Gastrocnemius medialis (tissue), 4 donors: ENCODE results near the gene TSSK6. TPM values are rescaled to one million over a fixed set of nuclear protein-coding genes. Genes with fewer than 3 reads are reported as not detected.
A peak's percentile ranks its signal among the peaks of the same experiment; 100 is the strongest.

ENCODE experiments used
- ATAC-seq, 2 donors: fragments of 150-250 bp; one replicate each; pipeline ENCODE4 v1.9.1; 2016
- DNase-seq, 2 donors: peaks; one replicate each; pipeline ENCODE4 v3.0.0-alpha.2; 2019
- H3K27ac ChIP-seq, 4 donors: fragments of 200-600 bp; sonication (generic); 1 replicate in 1 of 4; 2 replicates in 3 of 4; pipeline ENCODE4 v1.5.1; 2016 to 2018; ENCODE audit warnings: mild to moderate bottlenecking in 2 of 4, moderate library complexity in 1 of 4
- H3K27me3 ChIP-seq, 3 donors: fragments of 200-600 bp; sonication (generic) in 2 of 3; 1 replicate in 1 of 3; 2 replicates in 2 of 3; pipeline versions ENCODE4 v1.5.1 to v1.6.0; 2016 to 2019; ENCODE audit warnings: mild to moderate bottlenecking in 1 of 3, moderate library complexity in 1 of 3
- H3K36me3 ChIP-seq, 2 donors: fragments of 200-600 bp; sonication (generic) in 1 of 2; one replicate each; pipeline ENCODE4 v1.5.1; 2017 to 2018
- H3K4me1 ChIP-seq, 2 donors: fragments of 200-600 bp; sonication (generic) in 1 of 2; one replicate each; pipeline ENCODE4 v1.5.1; 2016 to 2017; ENCODE audit warnings: mild to moderate bottlenecking in 2 of 2
- H3K4me3 ChIP-seq, 4 donors: fragments of 200-600 bp; sonication (generic) in 3 of 4; 1 replicate in 1 of 4; 2 replicates in 3 of 4; pipeline ENCODE4 v1.5.1; 2016 to 2019; ENCODE audit warnings: mild to moderate bottlenecking in 2 of 4
- H3K9me3 ChIP-seq, 3 donors: fragments of 200-600 bp; sonication (generic) in 2 of 3; 1 replicate in 1 of 3; 2 replicates in 2 of 3; pipeline ENCODE4 v1.5.1; 2016 to 2019
- POLR2A ChIP-seq, 2 donors: fragments of 450-650 bp; IDR thresholded peaks; one replicate each; pipeline ENCODE4 v1.6.1; 2017; ENCODE audit warnings: antibody characterized with exemption in 2 of 2, mild to moderate bottlenecking in 2 of 2, moderate library complexity in 2 of 2
- in situ Hi-C, 4 donors: fragments of 200-750 bp; cut with MboI; loops; one replicate each; pipeline versions ENCODE4 v1.15.0 to v1.8.0; 2017; ENCODE audit warnings: low sequenced_read_pairs in 4 of 4
- intact Hi-C: fragments of 100-400 bp; cut with DNase I; formaldehyde crosslinking; loops from one replicate; pipeline ENCODE4 v1.15.1; 2023; ENCODE audit warnings: low total_unique reads
- total RNA-seq, 4 donors: library from RNA; depleted of rRNA; stranded (reverse); fragments of >200 nt; gene quantifications; one replicate each; pipeline versions ENCODE4 v1.1.0 to v1.2.3, GENCODE V29; 2016
- TF ChIP-seq, protein P1 (sequence below), 5 experiments: fragments of 450-650 bp in 3 of 5; fragments of 200-600 bp in 2 of 5; sonication (generic) in 2 of 5; IDR thresholded peaks in 4 of 5; conservative IDR thresholded peaks in 1 of 5; 1 replicate in 4 of 5; 2 replicates in 1 of 5; pipeline ENCODE4 v1.5.1; 2016 to 2019; ENCODE audit warnings: antibody characterized with exemption in 5 of 5, mild to moderate bottlenecking in 3 of 5, moderate library complexity in 3 of 5

Gene TSSK6
- total RNA-seq, 4 donors from 2014 or later = 0.80 to 1.7 TPM; not detected in 2

DNA sequence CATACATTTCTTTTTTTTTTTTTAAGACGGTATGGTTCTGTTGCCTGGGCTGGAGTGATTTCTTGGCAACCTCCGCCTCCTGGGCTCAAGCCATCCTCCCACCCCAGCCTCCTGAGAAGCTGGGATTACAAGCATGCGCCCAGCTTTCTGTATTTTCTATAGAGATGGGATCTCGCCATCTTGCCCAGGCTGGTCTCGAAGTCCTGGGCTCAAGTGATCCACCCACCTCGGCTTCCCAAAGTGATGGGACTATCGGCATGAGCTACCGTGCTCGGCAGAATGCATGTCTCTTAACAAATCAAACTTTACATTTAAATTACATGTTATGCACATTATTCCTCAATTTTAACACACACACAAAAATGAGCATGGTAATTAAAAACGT, 1.9 kb upstream of the TSSK6 start:
- Histone ChIP-seq H3K4me1 (peaks cover 20 to 34% of the 10 kb centered on the region in 2 donors), H3K4me3 (peak overlapping the region; percentile 76 to 94 (median 92)), H3K27ac (peak overlapping the region; percentile 87 to 94 (median 90)), H3K27me3 (no peaks in the 10 kb centered on the region), H3K36me3 (peaks cover 0 to 7% of the 10 kb centered on the region in 2 donors), H3K9me3 (no peaks in the 10 kb centered on the region)
- in situ Hi-C loops (no loop called here), intact Hi-C loops (no loop called here)
- ATAC-seq (no peak), DNase-seq (no peak)
- TF ChIP-seq, protein P1, sequence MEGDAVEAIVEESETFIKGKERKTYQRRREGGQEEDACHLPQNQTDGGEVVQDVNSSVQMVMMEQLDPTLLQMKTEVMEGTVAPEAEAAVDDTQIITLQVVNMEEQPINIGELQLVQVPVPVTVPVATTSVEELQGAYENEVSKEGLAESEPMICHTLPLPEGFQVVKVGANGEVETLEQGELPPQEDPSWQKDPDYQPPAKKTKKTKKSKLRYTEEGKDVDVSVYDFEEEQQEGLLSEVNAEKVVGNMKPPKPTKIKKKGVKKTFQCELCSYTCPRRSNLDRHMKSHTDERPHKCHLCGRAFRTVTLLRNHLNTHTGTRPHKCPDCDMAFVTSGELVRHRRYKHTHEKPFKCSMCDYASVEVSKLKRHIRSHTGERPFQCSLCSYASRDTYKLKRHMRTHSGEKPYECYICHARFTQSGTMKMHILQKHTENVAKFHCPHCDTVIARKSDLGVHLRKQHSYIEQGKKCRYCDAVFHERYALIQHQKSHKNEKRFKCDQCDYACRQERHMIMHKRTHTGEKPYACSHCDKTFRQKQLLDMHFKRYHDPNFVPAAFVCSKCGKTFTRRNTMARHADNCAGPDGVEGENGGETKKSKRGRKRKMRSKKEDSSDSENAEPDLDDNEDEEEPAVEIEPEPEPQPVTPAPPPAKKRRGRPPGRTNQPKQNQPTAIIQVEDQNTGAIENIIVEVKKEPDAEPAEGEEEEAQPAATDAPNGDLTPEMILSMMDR (IDR thresholded peaks at IDR 0.05 in 4 of 5, conservative IDR thresholded peaks at IDR 0.05 in 1 of 5) = no peak
- TF ChIP-seq POLR2A (IDR thresholded peaks at IDR 0.05) = no peak

DNA sequence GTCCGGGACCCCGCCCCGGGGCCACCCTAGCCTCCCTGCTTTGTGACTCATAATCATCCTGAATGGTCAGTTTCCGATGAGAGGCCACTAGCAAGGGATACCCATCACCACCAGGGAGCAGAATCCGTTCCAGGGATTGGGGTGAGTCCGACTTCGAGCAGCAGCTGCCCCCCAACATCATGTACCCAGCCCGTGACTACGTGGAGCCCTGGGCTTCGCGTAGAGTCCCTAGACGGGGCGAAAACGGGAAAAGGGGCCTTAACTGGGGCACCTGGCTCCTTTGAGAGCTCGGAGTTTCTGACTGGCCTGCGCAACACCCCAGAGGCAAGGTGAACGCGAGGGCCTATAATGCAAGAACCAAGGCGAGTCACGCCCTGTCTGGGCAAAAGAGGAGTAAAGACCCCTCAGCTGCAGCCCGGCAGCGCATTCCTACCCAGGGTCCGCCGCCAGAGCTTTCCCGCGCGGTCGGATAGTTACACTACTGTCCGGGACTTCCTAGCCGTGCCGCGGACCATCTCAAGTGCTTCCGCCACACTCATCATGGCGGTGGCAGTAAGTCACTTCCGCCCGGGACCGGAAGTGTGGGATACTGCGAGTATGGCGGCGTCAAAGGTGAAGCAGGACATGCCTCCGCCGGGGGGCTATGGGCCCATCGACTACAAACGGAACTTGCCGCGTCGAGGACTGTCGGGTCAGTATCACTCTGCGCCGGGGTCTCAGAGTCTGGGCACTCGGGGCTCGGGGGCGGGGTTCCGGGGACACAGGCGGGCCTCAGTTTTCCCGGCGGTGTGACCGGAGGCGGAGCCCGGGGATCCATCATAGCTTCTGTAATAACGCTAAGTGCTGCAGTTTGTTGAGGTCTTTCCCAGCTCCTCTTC, 533 bp upstream of the TSSK6 start, which contains the start of gene NDUFA13:
TSS of gene NDUFA13 (plus strand) at position 584 of the 878 bp plus-strand sequence. CDS start at position 598, 14 bp downstream.
- H3K4me1 ChIP-seq = peaks cover 20 to 34% of the 10 kb centered on the region in 2 donors
- ATAC-seq = peak; percentile 96 to 97

DNA sequence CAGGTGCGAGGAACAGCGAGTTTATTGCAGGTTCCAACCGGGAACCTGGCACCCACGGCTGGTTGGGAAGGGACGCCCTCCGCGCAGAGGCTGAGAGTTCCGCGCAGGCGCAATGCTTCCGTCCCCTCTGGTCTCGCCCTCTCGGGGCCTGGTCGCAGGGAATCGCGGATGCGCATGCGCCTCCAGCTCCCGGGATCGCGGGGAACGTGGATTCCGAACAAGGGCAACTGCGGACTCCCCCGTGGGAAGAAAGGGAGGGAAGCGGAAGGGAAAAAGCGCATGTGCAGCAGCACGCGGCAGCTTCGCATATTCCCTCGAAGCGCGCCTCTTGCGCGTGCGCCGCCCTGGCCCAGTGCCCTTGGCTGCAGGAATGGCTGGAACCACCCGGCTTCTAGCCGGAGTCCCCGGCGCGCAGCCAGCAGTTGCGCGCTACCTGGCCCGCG, 1.1 kb downstream of the TSSK6 start:
- intact Hi-C loops = no loop called here
- H3K36me3 ChIP-seq = no peaks in the 10 kb centered on the region
- no peak for TF ChIP-seq POLR2A (IDR thresholded peaks at IDR 0.05)
- TF ChIP-seq, protein P1 (IDR thresholded peaks at IDR 0.05 in 4 of 5, conservative IDR thresholded peaks at IDR 0.05 in 1 of 5) = no peak
- peak; percentile 38 to 48 for DNase-seq
- H3K27me3 ChIP-seq = no peaks in the 10 kb centered on the region
- in situ Hi-C loops = no loop called here
- no peaks in the 10 kb centered on the region for H3K9me3 ChIP-seq
- no peak for ATAC-seq
- H3K27ac ChIP-seq = no peak overlapping the region
- peak overlapping the region; percentile 28 to 46 (median 32) for H3K4me3 ChIP-seq
- H3K4me1 ChIP-seq = peaks cover 20 to 29% of the 10 kb centered on the region in 2 donors

More for the DNA sequence above, 533 bp upstream of the TSSK6 start, which contains the start of gene NDUFA13:
- TF ChIP-seq POLR2A (IDR thresholded peaks at IDR 0.05) = peak; percentile 58 to 70
- TF ChIP-seq, protein P1 (IDR thresholded peaks at IDR 0.05 in 4 of 5, conservative IDR thresholded peaks at IDR 0.05 in 1 of 5) = no peak
- no peaks in the 10 kb centered on the region for H3K9me3 ChIP-seq
- in situ Hi-C loops (no loop called here), intact Hi-C loops (loop anchor here (1.0 kb wide), 1 partner anchor 324 kb away; the partner anchor contains the start of genes BORCS8 and RFXANK)
- H3K4me3 ChIP-seq = peak within 1 kb of the TSS; percentile 76 to 94 (median 92)
- no peaks in the 10 kb centered on the region for H3K27me3 ChIP-seq
- peaks cover 0 to 7% of the 10 kb centered on the region in 2 donors for H3K36me3 ChIP-seq
- peak within 1 kb of the TSS; percentile 87 to 94 (median 90) for H3K27ac ChIP-seq
- DNase-seq = peak; percentile 79 to 91

DNA sequence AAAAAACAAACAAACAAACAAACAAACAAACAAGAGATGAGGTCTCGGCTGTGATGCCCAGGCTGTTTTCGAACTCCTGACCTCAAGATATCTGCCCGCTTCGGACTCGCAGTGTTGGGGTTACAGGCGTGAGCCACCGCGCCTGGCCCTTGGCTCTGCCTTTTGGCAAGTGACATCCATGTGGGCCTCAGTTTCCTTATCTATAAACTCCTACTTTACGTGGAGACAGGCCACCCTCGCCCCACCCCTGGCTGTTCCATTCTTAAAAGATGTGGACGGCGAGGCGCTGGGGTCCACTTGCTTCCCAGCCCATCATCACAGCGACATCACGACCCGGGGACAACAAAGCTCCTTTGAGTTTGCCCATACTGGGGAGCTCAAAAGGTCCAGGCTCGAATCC, 1.7 kb downstream of the TSSK6 start:
- intact Hi-C loops (no loop called here), in situ Hi-C loops (no loop called here)
- H3K4me3 ChIP-seq = peak overlapping the region in 2 of 4 donors; percentile 28 to 29
- H3K27ac ChIP-seq = no peak overlapping the region
- no peaks in the 10 kb centered on the region for H3K36me3 ChIP-seq
- H3K9me3 ChIP-seq = no peaks in the 10 kb centered on the region
- TF ChIP-seq, protein P1 (IDR thresholded peaks at IDR 0.05 in 4 of 5, conservative IDR thresholded peaks at IDR 0.05 in 1 of 5) = no peak
- no peak for TF ChIP-seq POLR2A (IDR thresholded peaks at IDR 0.05)
- H3K4me1 ChIP-seq = peaks cover 20 to 25% of the 10 kb centered on the region in 2 donors
- H3K27me3 ChIP-seq = no peaks in the 10 kb centered on the region
- ATAC-seq (no peak), DNase-seq (no peak)
